Keratinocyte (primary cell): ENCODE data around the gene MYF5. TPM values are rescaled to one million over a fixed set of nuclear protein-coding genes. Genes with fewer than 3 reads are reported as not detected.

Experiments used
- DNase-seq: peaks from one replicate; pipeline ENCODE4 v3.0.0-alpha.2; 2011; ENCODE audit warnings: low read depth, missing footprints, low spot score
- FAIRE-seq: peaks from 2 replicates; lab custom pipeline; 2011; peaks lifted over from hg19 to GRCh38; lab: Jason Lieb, UNC
- H2AFZ ChIP-seq: 2 replicates; pipeline ENCODE4 v1.6.0; 2012; ENCODE audit warnings: low read length, control low read depth, inconsistent platforms; ENCODE audit not compliant: control insufficient read depth
- H3K27ac ChIP-seq: 2 replicates; pipeline ENCODE4 v1.5.1; 2011; ENCODE audit warnings: low read length; ENCODE audit not compliant: control insufficient read depth, insufficient read depth
- H3K27me3 ChIP-seq: 3 replicates; pipeline ENCODE4 v1.6.0; 2011; ENCODE audit warnings: low read length; ENCODE audit not compliant: control insufficient read depth, insufficient read depth; ENCODE audit errors: extremely low read depth
- H3K36me3 ChIP-seq, 2 experiments: 2 replicates in 1 of 2; 3 replicates in 1 of 2; pipeline ENCODE4 v1.5.1; 2011; ENCODE audit warnings: low read length in 2 of 2, mild to moderate bottlenecking in 1 of 2; ENCODE audit not compliant: control insufficient read depth in 2 of 2, insufficient read depth in 2 of 2; ENCODE audit errors: extremely low read depth in 1 of 2
- H3K4me1 ChIP-seq: 3 replicates; pipeline ENCODE4 v1.5.1; 2011; ENCODE audit warnings: low read length; ENCODE audit not compliant: control insufficient read depth, insufficient read depth; ENCODE audit errors: extremely low read depth
- H3K4me2 ChIP-seq: 3 replicates; pipeline ENCODE4 v1.6.0; 2011; ENCODE audit warnings: low read depth, low read length; ENCODE audit not compliant: control insufficient read depth, insufficient read depth; ENCODE audit errors: extremely low read depth
- H3K4me3 ChIP-seq, 3 experiments: fragments of 200-600 bp in 1 of 3; sonication (generic) in 1 of 3; 2 replicates in 2 of 3; 3 replicates in 1 of 3; pipeline ENCODE4 v1.5.1; 2011 to 2016; ENCODE audit warnings: low read length in 3 of 3, mild to moderate bottlenecking in 3 of 3, control low read depth in 2 of 3, inconsistent platforms in 1 of 3, low read depth in 1 of 3, mixed read lengths in 1 of 3, mixed run types in 1 of 3, moderate library complexity in 1 of 3; ENCODE audit not compliant: control insufficient read depth in 2 of 3, insufficient read depth in 2 of 3; ENCODE audit errors: extremely low read depth in 1 of 3
- H3K79me2 ChIP-seq: 2 replicates; pipeline ENCODE4 v1.6.0; 2012; ENCODE audit warnings: low read length; ENCODE audit not compliant: control insufficient read depth, insufficient read depth
- H3K9ac ChIP-seq: 3 replicates; pipeline ENCODE4 v1.6.0; 2011; ENCODE audit warnings: low read length; ENCODE audit not compliant: control insufficient read depth, insufficient read depth; ENCODE audit errors: extremely low read depth
- H3K9me1 ChIP-seq: 3 replicates; pipeline ENCODE4 v1.6.0; 2011; ENCODE audit warnings: low read length; ENCODE audit not compliant: control insufficient read depth, insufficient read depth; ENCODE audit errors: extremely low read depth
- H3K9me3 ChIP-seq: 2 replicates; pipeline ENCODE4 v1.5.1; 2012; ENCODE audit warnings: low read depth, low read length; ENCODE audit not compliant: control insufficient read depth
- H4K20me1 ChIP-seq: 3 replicates; pipeline ENCODE4 v1.6.0; 2011; ENCODE audit warnings: low read length; ENCODE audit not compliant: control insufficient read depth, insufficient read depth; ENCODE audit errors: extremely low read depth
- EZH2 ChIP-seq: IDR thresholded peaks from one replicate; pipeline ENCODE4 v1.6.1; 2012; ENCODE audit warnings: inconsistent platforms, mild to moderate bottlenecking, low read length, moderate library complexity
- dilution Hi-C: fragments of 300-500 bp; cut with MboI; formaldehyde crosslinking; loops from one replicate; pipeline ENCODE4 v1.7.0; 2020; ENCODE audit warnings: low sequenced_read_pairs; ENCODE audit not compliant: extremely low pct_ligation_motif_present
- polyA plus RNA-seq, 5 experiments: library from polyadenylated mRNA; depleted of rRNA in 3 of 5; stranded (reverse) in 3 of 5; stranded (forward) in 1 of 5; unstranded in 1 of 5; fragments of >200 nt; gene quantifications; 1 replicate in 1 of 5; 2 replicates in 3 of 5; 3 replicates in 1 of 5; pipeline versions ENCODE4 v1.2.1 to v1.2.3, GENCODE V29; 2011 to 2012; ENCODE audit warnings: missing spikeins in 2 of 5, low read depth in 1 of 5, low replicate concordance in 1 of 5
- TF ChIP-seq, protein P1 (sequence below), 3 experiments: IDR thresholded peaks in 1 of 3; conservative IDR thresholded peaks in 1 of 3; optimal IDR thresholded peaks in 1 of 3; 2 replicates in 2 of 3; 3 replicates in 1 of 3; pipeline versions ENCODE3 to v1.5.1; 2011; ENCODE audit warnings: low read length in 3 of 3, mild to moderate bottlenecking in 3 of 3, moderate library complexity in 2 of 3, control low read depth in 1 of 3, inconsistent platforms in 1 of 3; ENCODE audit not compliant: insufficient read depth in 2 of 3; ENCODE audit errors: extremely low read depth in 1 of 3

The MYF5 gene
- polyA plus RNA-seq, 1 donor (not counting 4 experiments of a cell fraction or from before 2014, with no cell fraction given) = not detected

DNA sequence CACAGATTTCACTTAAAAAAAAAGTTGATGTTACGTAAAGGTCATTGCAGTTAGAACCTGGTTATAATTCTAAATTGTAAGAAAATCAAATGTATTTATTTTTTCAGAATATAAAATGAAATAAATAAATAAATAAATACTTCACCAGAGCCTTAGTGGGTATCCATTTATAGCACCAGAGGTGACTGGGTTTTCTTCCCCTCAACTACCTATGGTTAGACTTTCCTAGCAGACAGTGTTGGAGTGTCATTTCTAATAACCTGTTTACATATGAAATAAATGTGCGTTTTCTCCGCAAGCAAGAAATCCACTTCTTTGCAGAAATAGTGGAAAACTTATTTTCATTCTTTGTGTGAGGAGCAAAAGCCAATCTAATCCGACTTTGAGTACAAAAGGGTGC, 3.3 kb upstream of the MYF5 start:
- H3K79me2 ChIP-seq = no peaks in the 10 kb centered on the region
- FAIRE-seq (no peak), DNase-seq (no peak)
- no peak for TF ChIP-seq EZH2
- dilution Hi-C loops = no loop called here
- H3K9me3 ChIP-seq = no peaks in the 10 kb centered on the region
- no peaks in the 10 kb centered on the region for H3K9me1 ChIP-seq
- no peak overlapping the region for H2AFZ ChIP-seq
- H3K4me1 ChIP-seq = no peaks in the 10 kb centered on the region
- H3K36me3 ChIP-seq = no peaks in the 10 kb centered on the region
- H4K20me1 ChIP-seq = no peaks in the 10 kb centered on the region
- H3K27me3 ChIP-seq = peaks cover 49% of the 10 kb centered on the region
- H3K4me2 ChIP-seq = no peak overlapping the region
- no peak overlapping the region for H3K4me3 ChIP-seq
- no peak overlapping the region for H3K27ac ChIP-seq
- H3K9ac ChIP-seq = no peak overlapping the region

DNA sequence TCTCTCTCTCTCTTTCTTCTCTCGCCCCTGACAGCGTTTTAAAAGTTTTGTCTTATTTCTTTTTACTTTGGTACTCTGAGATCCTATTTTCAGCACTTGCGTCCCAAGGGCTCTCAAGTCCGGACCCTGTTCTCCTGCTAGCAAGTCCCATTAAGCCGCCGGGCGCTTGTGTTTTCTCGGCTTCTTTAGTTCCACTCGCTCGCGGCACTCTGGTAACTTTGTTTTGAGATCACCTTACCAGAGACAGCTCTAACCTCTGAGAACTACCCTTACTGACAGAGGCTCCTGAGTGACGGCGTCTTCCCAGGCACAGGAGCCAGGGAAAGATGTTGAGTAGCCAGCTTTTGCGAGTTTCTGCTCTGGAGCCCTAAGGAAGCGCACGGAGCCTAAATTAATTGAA, 2.7 kb upstream of the MYF5 start:
- Histone ChIP-seq H3K4me2 (peak overlapping the region; percentile 40), H3K36me3 (no peaks in the 10 kb centered on the region), H3K27ac (no peak overlapping the region), H3K4me3 (no peak overlapping the region), H3K9me3 (no peaks in the 10 kb centered on the region), H3K79me2 (no peaks in the 10 kb centered on the region), H3K9ac (no peak overlapping the region), H2AFZ (peak overlapping the region; percentile 49), H3K4me1 (no peaks in the 10 kb centered on the region), H4K20me1 (no peaks in the 10 kb centered on the region), H3K9me1 (no peaks in the 10 kb centered on the region), H3K27me3 (peaks cover 44% of the 10 kb centered on the region)
- TF ChIP-seq, protein P1, sequence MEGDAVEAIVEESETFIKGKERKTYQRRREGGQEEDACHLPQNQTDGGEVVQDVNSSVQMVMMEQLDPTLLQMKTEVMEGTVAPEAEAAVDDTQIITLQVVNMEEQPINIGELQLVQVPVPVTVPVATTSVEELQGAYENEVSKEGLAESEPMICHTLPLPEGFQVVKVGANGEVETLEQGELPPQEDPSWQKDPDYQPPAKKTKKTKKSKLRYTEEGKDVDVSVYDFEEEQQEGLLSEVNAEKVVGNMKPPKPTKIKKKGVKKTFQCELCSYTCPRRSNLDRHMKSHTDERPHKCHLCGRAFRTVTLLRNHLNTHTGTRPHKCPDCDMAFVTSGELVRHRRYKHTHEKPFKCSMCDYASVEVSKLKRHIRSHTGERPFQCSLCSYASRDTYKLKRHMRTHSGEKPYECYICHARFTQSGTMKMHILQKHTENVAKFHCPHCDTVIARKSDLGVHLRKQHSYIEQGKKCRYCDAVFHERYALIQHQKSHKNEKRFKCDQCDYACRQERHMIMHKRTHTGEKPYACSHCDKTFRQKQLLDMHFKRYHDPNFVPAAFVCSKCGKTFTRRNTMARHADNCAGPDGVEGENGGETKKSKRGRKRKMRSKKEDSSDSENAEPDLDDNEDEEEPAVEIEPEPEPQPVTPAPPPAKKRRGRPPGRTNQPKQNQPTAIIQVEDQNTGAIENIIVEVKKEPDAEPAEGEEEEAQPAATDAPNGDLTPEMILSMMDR (optimal IDR thresholded peaks at IDR 0.05 in 1 of 3, IDR thresholded peaks at IDR 0.05 in 1 of 3, conservative IDR thresholded peaks at IDR 0.05 in 1 of 3; ENCODE audit: extremely low read depth in 1 of 3, insufficient read depth in 2 of 3, low read length in 3 of 3) = no peak
- TF ChIP-seq EZH2 = no peak
- dilution Hi-C loops = no loop called here
- DNase-seq (no peak), FAIRE-seq (no peak)

DNA sequence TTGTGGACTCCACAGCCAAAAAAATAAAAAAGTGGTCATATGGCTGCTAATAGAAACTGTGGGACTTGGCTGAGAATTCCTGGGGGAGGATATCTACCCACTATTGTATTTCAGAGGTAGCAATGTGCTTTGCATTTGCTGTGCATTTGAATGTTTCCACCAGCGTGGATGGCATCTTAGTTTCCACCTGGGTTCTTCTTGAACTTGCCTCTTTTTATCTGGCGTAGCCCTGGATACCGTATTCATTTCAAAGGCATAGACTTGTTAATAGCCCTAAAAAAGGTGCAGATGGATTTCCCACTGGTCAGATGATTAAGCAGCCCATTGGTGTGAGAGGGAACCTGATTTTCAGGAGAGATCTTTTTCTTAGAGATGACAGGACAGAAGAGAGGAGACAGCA, 1.9 kb upstream of the MYF5 start:
- Histone ChIP-seq H3K79me2 (no peaks in the 10 kb centered on the region), H3K27ac (no peak overlapping the region), H4K20me1 (no peaks in the 10 kb centered on the region), H3K27me3 (peaks cover 41% of the 10 kb centered on the region), H3K4me3 (no peak overlapping the region), H3K9me3 (no peaks in the 10 kb centered on the region), H3K9me1 (no peaks in the 10 kb centered on the region), H3K9ac (no peak overlapping the region), H3K4me1 (no peaks in the 10 kb centered on the region), H2AFZ (no peak overlapping the region), H3K4me2 (no peak overlapping the region), H3K36me3 (no peaks in the 10 kb centered on the region)
- dilution Hi-C loops = no loop called here
- DNase-seq (no peak), FAIRE-seq (no peak)
- TF ChIP-seq, protein P1 (optimal IDR thresholded peaks at IDR 0.05 in 1 of 3, IDR thresholded peaks at IDR 0.05 in 1 of 3, conservative IDR thresholded peaks at IDR 0.05 in 1 of 3; ENCODE audit: extremely low read depth in 1 of 3, insufficient read depth in 2 of 3, low read length in 3 of 3) = no peak
- TF ChIP-seq EZH2 = no peak
